BLaER1 (cell line): Measurements from ENCODE around the gene CDH18.
A peak's percentile ranks its signal among the peaks of the same experiment; 100 is the strongest.

ENCODE experiments used
- H3K27ac ChIP-seq: shearing (Covaris generic); formaldehyde crosslinking; 2 replicates; pipeline ENCODE4 v1.8.1; 2022
- H3K27me3 ChIP-seq: shearing (Covaris generic); formaldehyde crosslinking; 2 replicates; pipeline ENCODE4 v1.8.1; 2022
- H3K36me3 ChIP-seq: shearing (Covaris generic); formaldehyde crosslinking; 2 replicates; pipeline ENCODE4 v1.8.1; 2022
- H3K4me1 ChIP-seq: shearing (Covaris generic); formaldehyde crosslinking; 2 replicates; pipeline ENCODE4 v1.8.1; 2022
- H3K4me2 ChIP-seq: shearing (Covaris generic); formaldehyde crosslinking; 2 replicates; pipeline ENCODE4 v1.8.1; 2022
- H3K4me3 ChIP-seq: shearing (Covaris generic); formaldehyde crosslinking; 2 replicates; pipeline ENCODE4 v1.8.1; 2022
- H3K9ac ChIP-seq: shearing (Covaris generic); formaldehyde crosslinking; 2 replicates; pipeline ENCODE4 v1.8.1; 2022
- H3K9me3 ChIP-seq: shearing (Covaris generic); formaldehyde crosslinking; 2 replicates; pipeline ENCODE4 v1.8.1; 2022
- H4K20me1 ChIP-seq: shearing (Covaris generic); formaldehyde crosslinking; 2 replicates; pipeline ENCODE4 v1.8.1; 2022
- Cebpa-rat ChIP-seq: shearing (Covaris generic); IDR thresholded peaks from 2 replicates; pipeline ENCODE4 v1.8.1; 2022

Gene CDH18

DNA sequence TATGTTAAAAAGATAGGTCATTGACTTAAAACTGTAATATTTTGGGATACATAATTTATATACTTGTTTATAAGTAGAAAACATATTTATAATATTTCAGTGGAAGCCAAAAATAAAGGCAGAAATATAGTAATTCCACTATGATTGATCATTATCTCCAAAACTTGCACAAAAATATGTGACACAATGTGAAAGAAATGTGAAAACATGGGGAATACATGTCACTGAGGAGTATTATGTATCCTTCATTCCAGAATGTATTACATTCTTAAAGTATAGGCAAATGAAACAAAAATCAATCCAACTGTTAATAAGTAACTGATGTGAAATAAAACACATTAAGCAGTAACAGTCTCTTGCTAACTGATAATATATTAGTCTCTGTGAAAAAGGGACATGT, 236.7 kb downstream of the CDH18 start:
- Histone ChIP-seq H3K9me3 (no peaks in the 10 kb centered on the region), H3K4me1 (no peaks in the 10 kb centered on the region), H3K27me3 (no peaks in the 10 kb centered on the region), H3K9ac (no peak overlapping the region), H3K36me3 (no peaks in the 10 kb centered on the region), H3K27ac (no peak overlapping the region), H3K4me3 (no peak overlapping the region), H3K4me2 (no peak overlapping the region), H4K20me1 (no peaks in the 10 kb centered on the region)
- no peak for TF ChIP-seq Cebpa-rat

DNA sequence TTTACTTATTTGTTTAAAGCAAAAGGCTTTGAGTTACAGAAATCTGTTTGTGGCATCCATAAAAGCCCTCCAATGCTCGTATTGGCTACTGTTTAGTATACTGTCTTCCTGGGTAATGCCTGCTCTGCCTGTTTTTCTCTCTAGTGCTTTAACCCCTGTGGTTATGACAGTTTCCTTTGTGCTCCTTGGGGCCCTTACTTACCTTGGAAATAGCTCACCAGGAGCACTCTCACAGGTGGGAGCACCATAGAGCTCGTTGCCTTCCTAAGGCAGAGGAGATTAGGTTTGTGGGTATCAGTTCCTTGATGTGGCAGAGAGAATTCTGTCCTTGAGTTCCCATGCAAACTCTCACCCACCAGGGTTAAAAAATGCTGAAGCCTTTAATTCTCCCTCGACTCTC, 242.8 kb downstream of the CDH18 start:
- Histone ChIP-seq H3K9ac (no peak overlapping the region), H3K4me3 (no peak overlapping the region), H3K36me3 (no peaks in the 10 kb centered on the region), H3K9me3 (no peaks in the 10 kb centered on the region), H4K20me1 (no peaks in the 10 kb centered on the region), H3K27me3 (no peaks in the 10 kb centered on the region), H3K4me1 (no peaks in the 10 kb centered on the region), H3K27ac (no peak overlapping the region), H3K4me2 (no peak overlapping the region)
- TF ChIP-seq Cebpa-rat = no peak

DNA sequence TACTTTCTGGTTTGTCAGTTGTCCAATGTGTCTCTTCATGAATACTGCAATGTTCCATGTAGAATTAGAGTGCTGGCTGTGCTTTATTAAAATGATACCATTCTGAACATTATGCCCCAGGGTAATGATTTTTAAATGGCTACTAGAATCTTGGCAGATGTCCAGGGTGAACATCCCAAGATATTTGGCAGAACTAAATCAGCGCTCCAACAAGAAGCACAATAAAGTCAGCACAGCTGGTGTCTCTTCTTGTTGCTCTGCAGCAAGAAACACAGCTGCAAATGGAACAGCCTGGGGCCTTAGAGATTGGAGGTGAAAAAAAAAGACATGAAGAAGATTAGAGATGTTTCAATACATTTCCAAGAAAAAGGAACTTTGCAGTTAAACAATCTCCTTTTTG, 248.3 kb downstream of the CDH18 start:
- no peaks in the 10 kb centered on the region for H3K27me3 ChIP-seq
- no peaks in the 10 kb centered on the region for H3K4me1 ChIP-seq
- no peak overlapping the region for H3K9ac ChIP-seq
- H3K9me3 ChIP-seq = no peaks in the 10 kb centered on the region
- TF ChIP-seq Cebpa-rat = no peak
- H3K4me3 ChIP-seq = no peak overlapping the region
- H4K20me1 ChIP-seq = no peaks in the 10 kb centered on the region
- H3K27ac ChIP-seq = no peak overlapping the region
- no peaks in the 10 kb centered on the region for H3K36me3 ChIP-seq
- no peak overlapping the region for H3K4me2 ChIP-seq

DNA sequence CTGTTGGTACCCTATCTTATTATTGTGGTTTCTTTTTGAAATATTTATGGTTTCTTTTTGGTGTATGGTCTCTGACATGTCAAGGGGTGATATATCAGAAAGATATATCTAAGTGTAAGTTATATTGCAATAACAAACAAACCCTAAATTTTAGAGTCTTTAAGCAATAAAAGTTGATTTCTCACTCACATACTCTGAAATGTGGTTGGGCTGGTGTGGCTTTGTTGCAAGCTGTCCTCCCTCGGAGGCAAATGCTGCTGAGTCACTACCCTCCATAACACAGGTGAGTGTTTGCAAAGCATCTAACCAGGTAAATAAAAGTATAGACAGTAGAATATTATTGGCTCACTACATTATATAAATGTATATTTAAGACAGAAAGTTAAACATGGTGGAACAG, 253.2 kb downstream of the CDH18 start:
- H3K4me2 ChIP-seq = no peak overlapping the region
- H3K4me1 ChIP-seq = no peaks in the 10 kb centered on the region
- H3K9me3 ChIP-seq = peaks cover 14% of the 10 kb centered on the region
- TF ChIP-seq Cebpa-rat = no peak
- H4K20me1 ChIP-seq = no peaks in the 10 kb centered on the region
- no peak overlapping the region for H3K4me3 ChIP-seq
- no peak overlapping the region for H3K27ac ChIP-seq
- no peak overlapping the region for H3K9ac ChIP-seq
- H3K36me3 ChIP-seq = no peaks in the 10 kb centered on the region
- no peaks in the 10 kb centered on the region for H3K27me3 ChIP-seq

DNA sequence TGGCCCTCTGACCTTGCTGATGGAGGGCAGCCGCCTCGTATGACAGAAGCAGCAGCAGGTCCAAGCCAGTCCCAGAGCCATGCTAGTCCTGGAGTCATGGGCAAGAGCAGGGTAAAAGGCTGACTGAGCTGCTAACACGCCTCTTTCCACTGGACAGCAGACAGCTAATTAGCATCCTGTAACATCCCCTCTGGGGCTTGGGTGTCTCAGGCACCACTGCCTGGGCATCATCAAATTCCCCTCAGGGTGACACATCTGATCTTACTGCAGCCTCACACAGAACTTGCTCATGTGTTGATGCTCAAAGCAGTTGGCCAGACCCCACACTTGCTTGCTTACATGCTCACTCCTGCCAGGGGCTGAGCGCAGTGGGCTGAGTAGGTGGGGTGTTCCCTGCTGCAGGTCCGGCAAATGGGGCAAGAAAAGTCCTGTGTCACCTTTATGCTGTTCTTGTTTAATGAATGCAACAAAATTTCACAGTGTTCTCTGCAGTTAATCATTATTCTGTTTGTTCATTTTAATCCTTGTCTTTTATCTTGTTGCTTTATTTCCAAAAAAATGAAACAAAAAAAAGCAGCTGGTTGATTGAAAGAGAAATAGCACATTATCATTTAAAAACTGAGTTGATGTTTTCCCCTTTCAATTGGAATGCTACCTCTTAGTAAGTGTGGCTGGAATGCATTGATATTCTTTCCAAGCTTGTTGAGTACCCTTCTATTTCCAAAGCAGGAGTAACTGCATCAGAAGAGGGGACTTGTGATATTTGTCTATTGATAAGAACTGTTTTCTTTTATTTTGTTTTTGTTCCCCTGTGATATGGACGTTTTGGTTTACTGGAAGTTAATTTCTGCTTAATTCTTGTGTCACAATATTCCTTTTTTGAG, 254.1 kb downstream of the CDH18 start:
- H3K9me3 ChIP-seq = peaks cover 14% of the 10 kb centered on the region
- no peak overlapping the region for H3K27ac ChIP-seq
- H4K20me1 ChIP-seq = no peaks in the 10 kb centered on the region
- no peaks in the 10 kb centered on the region for H3K36me3 ChIP-seq
- H3K9ac ChIP-seq = no peak overlapping the region
- no peak overlapping the region for H3K4me2 ChIP-seq
- H3K4me3 ChIP-seq = no peak overlapping the region
- peaks cover 2% of the 10 kb centered on the region for H3K4me1 ChIP-seq
- no peak for TF ChIP-seq Cebpa-rat
- no peaks in the 10 kb centered on the region for H3K27me3 ChIP-seq

DNA sequence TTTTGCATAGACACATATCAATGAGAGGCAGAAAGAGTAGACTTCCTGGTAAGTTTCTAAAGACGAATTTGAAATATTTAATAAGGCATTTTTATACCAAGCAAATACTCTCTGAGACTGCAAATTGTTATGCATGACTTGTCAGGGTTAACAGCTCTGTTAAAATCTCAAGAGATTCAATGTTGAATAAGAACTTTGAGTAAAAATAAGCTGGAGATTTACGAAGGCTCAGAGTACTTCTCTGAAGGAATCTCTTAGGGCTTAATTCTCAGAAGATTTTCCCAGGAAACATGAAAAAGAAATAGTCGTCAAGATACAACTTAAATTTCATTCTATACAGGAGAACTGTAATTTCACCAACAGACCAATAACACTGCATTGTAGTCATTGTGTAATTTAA, 259.4 kb downstream of the CDH18 start:
- H3K27me3 ChIP-seq = no peaks in the 10 kb centered on the region
- TF ChIP-seq Cebpa-rat = no peak
- H3K4me1 ChIP-seq = peaks cover 10% of the 10 kb centered on the region
- no peak overlapping the region for H3K9ac ChIP-seq
- H3K9me3 ChIP-seq = peaks cover 9% of the 10 kb centered on the region
- no peaks in the 10 kb centered on the region for H3K36me3 ChIP-seq
- H3K4me2 ChIP-seq = peak overlapping the region; percentile 40
- no peaks in the 10 kb centered on the region for H4K20me1 ChIP-seq
- H3K4me3 ChIP-seq = no peak overlapping the region
- no peak overlapping the region for H3K27ac ChIP-seq

DNA sequence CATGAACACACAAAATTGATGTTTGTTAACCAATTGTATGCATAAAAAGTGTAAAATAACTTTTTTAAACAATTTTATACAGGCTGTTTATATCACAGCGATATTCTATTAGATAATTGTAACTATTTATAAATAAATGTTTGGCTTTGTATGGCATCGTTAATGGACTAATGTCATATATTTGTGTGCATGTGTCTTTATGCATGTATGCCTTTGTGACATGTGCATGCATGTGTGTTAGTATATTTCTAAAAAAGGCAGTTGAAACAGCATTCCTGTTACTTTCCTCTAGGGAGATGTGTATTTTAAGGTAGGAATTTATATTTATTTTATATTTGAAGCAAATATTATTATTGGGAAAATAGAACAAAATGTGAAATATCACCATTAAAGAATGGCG, 268.9 kb downstream of the CDH18 start:
- TF ChIP-seq Cebpa-rat = no peak
- no peaks in the 10 kb centered on the region for H3K4me1 ChIP-seq

DNA sequence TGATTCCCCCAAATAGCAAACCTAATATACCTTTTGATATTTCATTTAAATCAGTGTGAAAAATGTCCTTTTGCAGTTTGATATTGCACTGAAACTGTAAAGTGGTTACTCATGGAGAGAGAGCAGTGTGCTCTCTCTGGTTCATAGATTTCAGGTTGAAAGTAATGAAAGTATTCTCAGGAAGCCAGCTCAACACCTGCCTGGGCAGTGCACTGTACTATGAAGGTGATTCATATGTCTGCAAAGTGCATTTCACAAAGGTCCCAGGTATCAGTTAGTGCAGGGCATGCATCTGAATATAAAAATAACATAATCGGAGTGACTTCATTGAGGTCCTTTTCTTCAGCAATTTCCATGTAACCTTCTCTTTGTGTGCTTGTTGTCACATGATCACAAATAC, 274.3 kb downstream of the CDH18 start:
- H4K20me1 ChIP-seq = no peaks in the 10 kb centered on the region
- no peak for TF ChIP-seq Cebpa-rat
- no peak overlapping the region for H3K27ac ChIP-seq
- H3K27me3 ChIP-seq = no peaks in the 10 kb centered on the region
- H3K9me3 ChIP-seq = no peaks in the 10 kb centered on the region
- H3K4me2 ChIP-seq = no peak overlapping the region
- no peaks in the 10 kb centered on the region for H3K4me1 ChIP-seq
- no peak overlapping the region for H3K9ac ChIP-seq
- no peak overlapping the region for H3K4me3 ChIP-seq
- no peaks in the 10 kb centered on the region for H3K36me3 ChIP-seq

More for the DNA sequence above, 268.9 kb downstream of the CDH18 start:
- H3K4me2 ChIP-seq = no peak overlapping the region
- H3K9ac ChIP-seq = no peak overlapping the region
- no peak overlapping the region for H3K27ac ChIP-seq
- no peaks in the 10 kb centered on the region for H3K9me3 ChIP-seq
- H4K20me1 ChIP-seq = no peaks in the 10 kb centered on the region
- no peaks in the 10 kb centered on the region for H3K36me3 ChIP-seq
- no peak overlapping the region for H3K4me3 ChIP-seq
- H3K27me3 ChIP-seq = no peaks in the 10 kb centered on the region

DNA sequence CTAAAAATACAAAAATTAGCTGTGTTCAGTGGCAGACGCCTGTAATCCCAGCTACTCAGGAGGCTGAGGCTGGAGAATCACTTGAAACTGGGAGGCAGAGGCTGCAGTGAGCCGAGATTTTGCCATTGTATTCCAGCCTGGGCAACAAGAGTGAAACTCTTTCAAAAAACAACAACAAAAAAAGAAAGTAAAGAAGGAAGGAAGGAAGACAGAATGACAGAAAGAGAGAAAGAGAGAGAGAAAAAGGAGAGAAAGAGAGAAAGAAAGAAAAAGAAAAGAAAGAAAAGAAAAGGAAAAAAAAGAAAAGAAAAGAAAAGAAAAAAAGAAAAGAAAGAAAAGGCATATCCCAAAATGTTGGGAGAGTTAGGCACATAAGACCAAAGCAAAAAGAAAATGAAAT, 278.6 kb downstream of the CDH18 start:
- Histone ChIP-seq H3K9me3 (no peaks in the 10 kb centered on the region), H4K20me1 (no peaks in the 10 kb centered on the region), H3K27me3 (no peaks in the 10 kb centered on the region), H3K4me1 (no peaks in the 10 kb centered on the region), H3K4me2 (no peak overlapping the region), H3K27ac (no peak overlapping the region), H3K9ac (no peak overlapping the region), H3K36me3 (no peaks in the 10 kb centered on the region), H3K4me3 (no peak overlapping the region)
- no peak for TF ChIP-seq Cebpa-rat

DNA sequence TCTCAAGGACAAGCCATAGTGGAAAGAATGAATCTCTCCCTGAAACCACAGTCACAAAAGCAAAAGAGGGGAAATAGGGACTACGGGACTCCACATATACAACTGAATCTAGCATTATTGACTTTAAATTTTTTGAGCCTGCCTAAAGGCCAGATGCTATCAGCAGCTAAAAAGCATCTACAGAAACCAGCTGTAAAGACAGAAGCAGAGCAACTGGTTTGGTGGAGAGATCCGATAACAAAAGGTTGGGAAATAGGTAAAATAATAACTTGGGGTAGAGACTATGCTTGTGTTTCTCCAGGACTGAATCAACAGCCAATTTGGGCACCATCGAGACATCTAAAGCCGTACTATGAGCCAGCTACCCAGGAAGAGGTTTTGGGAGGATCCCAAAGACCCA, 281.2 kb downstream of the CDH18 start:
- H3K9ac ChIP-seq = no peak overlapping the region

More for the DNA sequence above, 281.2 kb downstream of the CDH18 start:
- H4K20me1 ChIP-seq = no peaks in the 10 kb centered on the region
- H3K4me2 ChIP-seq = no peak overlapping the region
- H3K27ac ChIP-seq = no peak overlapping the region
- H3K9me3 ChIP-seq = 0 out of 2 replicates have a peak, but pooled peaks cover 8% of the 10 kb centered on the region
- no peaks in the 10 kb centered on the region for H3K4me1 ChIP-seq
- H3K27me3 ChIP-seq = no peaks in the 10 kb centered on the region
- H3K4me3 ChIP-seq = no peak overlapping the region
- TF ChIP-seq Cebpa-rat = no peak
- H3K36me3 ChIP-seq = no peaks in the 10 kb centered on the region
